Stimulated activated CD4-positive, alpha-beta T cell treated with anti-CD3 and anti-CD28 coated beads, Interleukin-15, amount 100 ng/mL, for 1 hour (primary cell): ENCODE measurements around the gene OR51V1.
"Not testable (repeated sequence)": the region's sequence is repeated elsewhere in the genome, so short reads cannot be mapped to it uniquely, and the experiment has no call there.

ENCODE experiments used
- DNase-seq, 2 donors: peaks; one replicate each; pipeline ENCODE4 v3.0.0-alpha.2; 2020; ENCODE audit warnings: low read depth in 1 of 2, low spot score in 1 of 2

The OR51V1 gene, protein sequence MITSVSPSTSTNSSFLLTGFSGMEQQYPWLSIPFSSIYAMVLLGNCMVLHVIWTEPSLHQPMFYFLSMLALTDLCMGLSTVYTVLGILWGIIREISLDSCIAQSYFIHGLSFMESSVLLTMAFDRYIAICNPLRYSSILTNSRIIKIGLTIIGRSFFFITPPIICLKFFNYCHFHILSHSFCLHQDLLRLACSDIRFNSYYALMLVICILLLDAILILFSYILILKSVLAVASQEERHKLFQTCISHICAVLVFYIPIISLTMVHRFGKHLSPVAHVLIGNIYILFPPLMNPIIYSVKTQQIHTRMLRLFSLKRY

DNA sequence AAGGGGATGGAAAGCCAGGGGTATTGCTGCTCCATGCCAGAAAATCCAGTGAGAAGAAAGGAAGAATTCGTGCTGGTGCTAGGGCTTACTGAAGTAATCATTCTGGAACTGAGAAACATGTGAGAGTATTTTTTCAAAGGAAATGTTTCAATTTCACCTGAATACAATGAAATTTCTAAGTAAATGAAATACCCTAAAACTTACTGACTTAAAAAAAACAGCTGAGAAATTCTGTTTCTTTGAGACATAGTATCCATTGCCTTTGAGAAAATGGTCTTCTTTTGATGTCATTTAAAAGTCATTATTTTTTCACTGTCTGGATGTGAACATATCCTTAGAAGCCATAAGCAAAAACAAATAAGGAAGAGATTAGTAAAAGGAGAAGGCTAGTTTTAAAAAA lies at the start of gene OR51V1:
Gene OR51V1 (minus strand): TSS at position 101 of the 400 bp plus-strand sequence. CDS start 0 bp downstream, at position 101.
- no peak for DNase-seq

DNA sequence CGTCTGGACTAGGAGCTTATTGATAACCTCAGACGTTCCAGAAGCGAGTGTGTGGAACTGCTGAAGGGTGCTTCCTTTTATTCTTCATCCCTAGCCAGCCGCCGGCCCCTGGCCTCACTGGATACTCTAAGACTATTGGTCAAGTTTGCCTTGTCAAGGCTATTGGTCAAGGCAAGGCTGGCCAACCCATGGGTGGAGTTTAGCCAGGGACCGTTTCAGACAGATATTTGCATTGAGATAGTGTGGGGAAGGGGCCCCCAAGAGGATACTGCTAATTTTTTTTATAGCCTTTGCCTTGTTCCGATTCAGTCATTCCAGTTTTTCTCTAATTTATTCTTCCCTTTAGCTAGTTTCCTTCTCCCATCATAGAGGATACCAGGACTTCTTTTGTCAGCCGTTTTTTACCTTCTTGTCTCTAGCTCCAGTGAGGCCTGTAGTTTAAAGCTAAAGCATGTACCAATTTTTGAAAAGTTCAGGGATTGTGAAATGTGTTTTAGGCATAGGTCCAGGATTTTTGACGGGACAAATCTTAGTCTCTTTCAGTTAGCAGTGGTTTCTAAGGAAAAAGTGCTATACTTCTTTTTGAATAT lies 49.4 kb upstream of the OR51V1 start, which contains the start of gene HBG1:
Gene HBG1 (minus strand): TSS at position 51 of the 590 bp plus-strand sequence. CDS start 53 bp downstream, outside the sequence.
- DNase-seq: not testable (repeated sequence)

DNA sequence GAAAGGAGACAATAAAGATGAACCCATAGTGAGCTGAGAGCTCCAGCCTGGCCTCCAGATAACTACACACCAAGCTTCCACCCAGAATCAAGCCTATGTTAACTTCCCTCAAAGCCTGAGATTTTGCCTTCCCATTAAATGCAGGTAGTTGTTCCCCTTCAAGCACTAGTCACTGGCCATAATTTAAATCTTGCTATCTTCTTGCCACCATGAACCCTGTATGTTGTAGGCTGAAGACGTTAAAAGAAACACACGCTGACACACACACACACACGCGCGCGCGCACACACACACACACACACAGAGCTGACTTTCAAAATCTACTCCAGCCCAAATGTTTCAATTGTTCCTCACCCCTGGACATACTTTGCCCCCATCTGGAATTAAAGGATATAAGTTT lies 48.0 kb upstream of the OR51V1 start:
- DNase-seq: not testable (repeated sequence)

DNA sequence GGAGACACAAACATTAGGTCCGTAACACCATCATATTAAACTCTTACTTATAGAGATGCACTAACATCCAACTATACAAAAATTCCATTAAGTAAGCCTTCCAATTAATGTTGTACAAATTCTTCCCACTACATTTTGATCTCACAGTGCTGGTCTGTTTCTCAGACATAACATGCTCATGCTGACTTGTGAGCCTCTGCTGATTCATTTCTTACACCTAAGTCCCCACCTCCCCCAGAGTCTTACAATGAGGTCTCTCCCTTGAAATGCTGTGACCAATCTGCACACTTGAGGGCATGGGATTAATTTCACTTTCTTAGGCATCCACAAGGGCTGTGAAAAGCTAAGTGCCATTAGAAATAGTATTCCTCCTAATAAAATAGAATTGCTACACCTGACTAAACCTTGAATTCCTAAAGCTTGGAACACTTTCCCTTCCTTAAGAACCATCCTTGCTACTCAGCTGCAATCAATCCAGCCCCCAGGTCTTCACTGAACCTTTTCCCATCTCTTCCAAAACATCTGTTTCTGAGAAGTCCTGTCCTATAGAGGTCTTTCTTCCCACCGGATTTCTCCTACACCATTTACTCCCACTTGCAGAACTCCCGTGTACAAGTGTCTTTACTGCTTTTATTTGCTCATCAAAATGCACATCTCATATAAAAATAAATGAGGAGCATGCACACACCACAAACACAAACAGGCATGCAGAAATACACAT lies 47.1 kb upstream of the OR51V1 start:
- no peak for DNase-seq

DNA sequence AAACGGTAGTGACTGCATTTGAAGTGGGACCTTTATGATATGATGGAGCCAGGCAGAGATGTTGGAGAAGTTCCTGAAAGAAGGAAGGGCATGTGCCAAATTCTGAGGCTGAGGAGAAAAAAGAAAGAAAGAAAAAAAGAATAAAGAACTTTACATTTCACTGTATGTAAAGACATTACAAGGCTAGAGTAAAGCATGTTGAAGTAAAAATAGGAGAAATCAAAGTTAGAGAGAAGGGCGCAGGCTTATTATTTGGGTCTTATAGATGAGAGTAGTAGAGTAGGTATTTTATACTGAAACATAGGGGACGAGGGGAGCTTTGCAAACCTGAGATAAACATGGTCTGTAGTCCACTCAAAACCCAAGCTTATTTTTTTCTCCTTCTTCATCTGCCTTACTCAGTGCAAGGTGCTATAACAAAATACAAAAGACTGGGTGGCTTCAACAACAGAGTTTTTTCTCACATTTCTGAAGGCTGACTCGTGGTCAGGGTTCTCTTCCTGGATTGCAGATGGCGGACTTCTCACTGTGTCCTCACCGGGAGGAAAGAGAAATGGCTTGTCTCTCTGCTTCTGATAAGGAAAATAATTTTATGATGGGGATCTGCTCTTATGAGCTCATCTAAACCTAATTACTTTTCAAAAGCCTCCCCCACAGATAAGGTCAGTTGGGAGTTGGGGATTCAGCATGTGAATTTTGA lies 46.4 kb upstream of the OR51V1 start:
- no peak for DNase-seq

DNA sequence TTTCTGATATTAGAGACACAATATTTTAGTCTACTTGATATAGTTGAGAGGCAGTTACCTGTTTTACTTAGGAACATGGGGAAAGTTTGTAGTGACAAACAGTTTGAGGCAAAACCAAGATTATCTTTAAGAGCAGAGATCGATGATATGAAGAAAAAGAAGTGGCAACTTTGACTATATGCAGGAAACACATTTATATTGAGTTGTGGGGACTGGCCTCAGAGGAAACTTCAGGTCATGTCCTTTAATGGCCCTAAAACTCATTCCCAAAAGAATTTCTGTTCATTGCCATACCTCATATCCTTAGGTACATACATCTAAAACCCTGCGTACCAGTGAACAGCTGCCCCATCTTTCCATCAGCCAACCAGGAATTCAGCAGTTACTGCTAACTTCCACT lies 44.7 kb upstream of the OR51V1 start:
- no peak for DNase-seq

DNA sequence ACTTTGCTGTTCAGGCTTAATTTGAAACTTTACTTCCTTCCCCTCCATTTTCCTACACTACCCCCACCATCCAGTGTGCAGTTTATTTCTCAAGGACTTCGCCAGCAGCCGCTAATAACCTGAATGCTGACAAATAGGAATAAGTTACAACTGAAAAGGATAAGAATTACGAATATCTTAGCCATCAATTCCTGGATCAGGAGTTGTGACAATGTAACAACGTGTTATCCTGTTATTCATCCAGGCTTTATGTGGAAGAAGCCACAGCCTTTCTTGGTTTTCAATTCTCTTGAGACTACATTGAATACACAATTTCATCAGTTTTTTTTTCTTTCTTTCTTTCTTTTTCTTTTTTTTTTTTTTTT lies 43.3 kb upstream of the OR51V1 start:
- no peak for DNase-seq

DNA sequence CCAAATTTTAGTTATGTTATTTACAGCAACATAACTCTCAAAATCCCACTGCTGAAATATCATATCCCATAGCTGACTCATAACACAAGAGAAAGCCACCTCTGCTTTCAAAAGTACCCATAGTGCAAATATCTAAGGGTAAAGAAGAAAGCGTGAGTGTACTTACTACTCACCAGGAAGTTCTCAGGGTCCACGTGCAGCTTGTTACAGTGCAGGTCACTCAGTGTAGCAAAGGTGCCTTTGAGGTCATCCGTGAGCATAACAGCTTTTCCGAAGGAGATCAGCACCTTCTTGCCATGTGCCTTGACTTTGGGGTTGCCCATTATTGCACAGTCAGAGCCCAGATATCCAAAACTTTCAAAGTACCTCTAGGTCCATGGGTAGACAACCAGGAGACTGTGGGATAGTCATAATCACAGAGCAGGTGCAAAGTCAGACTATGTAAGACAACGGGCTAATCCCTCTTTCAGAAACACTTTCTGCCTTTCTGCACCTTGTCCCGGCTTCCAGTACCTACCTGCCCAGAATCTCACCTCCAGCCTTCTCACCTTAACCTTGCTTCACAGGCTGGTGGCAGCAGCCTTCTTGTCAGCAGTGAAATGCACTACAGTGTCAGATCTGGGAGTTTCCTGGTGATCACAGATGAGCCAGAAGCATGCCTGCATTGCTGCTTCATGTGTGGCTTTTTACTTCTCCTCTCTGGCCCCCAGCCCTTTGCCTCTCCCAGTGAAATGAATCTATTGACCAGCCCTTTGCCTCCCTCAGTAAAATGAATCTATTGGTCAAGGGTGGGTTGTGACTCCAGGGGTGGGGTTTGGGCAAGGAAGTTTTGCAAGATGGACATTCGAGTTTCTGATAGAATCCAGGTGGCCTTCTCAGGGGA lies 42.7 kb upstream of the OR51V1 start:
- no peak for DNase-seq

DNA sequence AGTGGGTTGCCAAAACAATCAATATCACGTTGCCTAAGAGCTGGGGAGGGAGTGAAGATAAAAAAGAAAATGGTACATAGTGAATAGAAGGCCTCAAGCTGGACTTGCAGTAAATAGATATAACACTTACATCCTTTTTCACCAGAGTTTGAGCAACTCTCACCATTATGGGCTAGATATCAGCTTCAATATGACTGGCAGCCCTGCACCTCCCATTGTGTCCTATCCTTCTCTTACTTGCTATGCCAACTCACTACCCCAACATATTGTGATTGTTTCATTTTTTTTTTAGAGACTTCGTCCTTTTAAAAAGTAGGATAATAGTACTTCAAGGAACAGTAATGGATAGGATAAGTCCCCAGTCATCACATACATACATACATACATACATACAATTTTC lies 41.7 kb upstream of the OR51V1 start:
- DNase-seq: no peak

DNA sequence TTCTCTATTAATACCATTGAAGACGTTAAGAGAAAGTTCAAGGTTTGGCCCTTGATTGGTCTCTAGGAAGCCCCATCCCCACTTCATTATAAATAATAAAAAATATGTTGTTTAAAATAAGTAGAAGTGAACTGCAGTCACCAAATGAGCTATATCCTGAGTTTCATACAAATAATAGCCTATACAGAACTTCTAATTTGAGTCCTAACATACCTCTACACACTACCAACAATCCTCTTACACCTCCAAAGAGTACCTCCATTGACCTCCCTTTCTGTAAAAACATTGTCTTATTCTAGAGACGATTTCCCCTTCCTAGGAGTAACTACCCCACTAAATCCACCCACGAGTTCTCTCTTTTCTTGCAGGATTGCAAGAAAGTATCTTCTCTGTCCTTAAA lies 41.0 kb upstream of the OR51V1 start:
- no peak for DNase-seq

DNA sequence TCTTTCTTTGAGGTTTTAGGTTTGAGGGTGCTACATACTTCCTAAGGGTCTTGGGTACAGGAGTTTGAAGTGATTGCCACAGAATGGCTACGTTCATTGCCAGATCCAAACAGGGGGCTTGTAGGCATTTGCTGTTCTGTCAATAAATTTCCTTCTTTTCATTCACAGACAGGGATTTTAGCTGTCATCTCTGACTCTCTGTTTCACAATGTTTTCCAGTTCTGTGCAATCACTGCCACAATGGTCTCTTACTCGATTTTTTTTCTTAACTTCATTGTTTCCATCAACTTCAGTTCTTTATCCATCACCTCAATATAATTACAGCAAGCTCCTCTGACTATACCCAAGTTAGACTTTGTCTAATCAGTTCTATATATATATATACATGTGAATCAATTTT lies 40.0 kb upstream of the OR51V1 start:
- no peak for DNase-seq

DNA sequence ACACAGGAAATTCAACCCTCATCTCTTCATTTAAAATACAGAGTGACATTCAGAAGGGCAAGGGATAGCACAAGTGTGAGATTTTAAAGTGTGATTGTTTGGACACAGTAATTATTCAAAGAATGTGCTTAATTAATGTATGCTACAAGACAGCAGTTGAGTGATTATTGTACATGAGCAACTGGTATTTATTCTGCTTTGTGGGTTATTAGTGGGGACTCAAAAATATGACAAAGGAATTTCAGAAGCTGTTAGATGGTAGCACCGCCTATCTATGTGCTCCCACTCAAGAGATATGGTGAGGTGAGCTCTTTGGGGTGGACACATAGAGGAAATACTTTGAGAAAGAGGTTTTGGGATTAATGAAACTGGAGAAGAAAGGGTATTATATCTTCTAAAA lies 39.6 kb upstream of the OR51V1 start:
- DNase-seq: no peak

DNA sequence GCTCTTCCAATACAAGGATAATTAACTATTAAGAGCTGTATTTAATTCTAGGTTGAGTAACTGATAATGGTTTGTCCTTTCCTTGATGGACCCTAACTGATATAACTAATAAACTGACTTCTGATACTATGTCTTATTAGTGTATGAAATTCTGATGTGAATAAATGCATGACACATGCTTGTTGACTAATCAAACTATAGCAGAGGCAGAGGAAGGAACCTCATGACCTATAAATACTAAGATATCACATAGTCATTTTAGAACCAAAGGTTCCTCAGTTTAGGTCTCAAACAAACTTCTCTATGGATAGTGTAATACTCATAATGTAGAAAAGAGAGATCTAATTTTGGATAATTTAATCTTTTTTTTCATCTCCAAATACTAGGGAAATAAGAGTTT lies 38.6 kb upstream of the OR51V1 start:
- DNase-seq: no peak

DNA sequence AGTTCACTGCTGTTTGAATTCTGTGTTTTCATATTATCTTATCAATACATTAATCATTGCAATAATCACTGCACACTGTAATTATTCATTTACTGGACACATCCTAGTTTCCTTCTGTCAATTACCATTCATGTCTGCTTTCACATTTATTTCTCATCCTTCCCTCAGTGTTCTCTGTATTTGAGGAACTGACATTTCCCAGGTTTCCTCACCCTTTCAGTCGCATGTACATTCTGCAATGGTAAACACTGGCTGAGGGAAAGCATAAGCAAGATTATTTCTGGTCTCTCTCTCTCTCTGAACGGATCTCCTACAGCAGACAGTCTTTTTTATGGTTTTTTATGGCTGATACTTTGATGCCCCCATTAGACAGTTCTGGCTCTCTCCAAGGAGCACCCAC lies 38.0 kb upstream of the OR51V1 start:
- no peak for DNase-seq

DNA sequence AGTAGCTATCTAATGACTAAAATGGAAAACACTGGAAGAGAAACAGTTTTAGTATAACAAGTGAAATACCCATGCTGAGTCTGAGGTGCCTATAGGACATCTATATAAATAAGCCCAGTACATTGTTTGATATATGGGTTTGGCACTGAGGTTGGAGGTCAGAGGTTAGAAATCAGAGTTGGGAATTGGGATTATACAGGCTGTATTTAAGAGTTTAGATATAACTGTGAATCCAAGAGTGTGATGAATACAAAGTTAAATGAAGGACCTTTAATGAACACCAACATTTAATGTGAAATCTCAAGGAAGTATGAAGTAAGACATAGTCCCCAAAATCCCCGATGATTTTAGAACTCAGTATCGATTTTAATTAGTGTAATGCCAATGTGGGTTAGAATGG lies 36.9 kb upstream of the OR51V1 start:
- no peak for DNase-seq

DNA sequence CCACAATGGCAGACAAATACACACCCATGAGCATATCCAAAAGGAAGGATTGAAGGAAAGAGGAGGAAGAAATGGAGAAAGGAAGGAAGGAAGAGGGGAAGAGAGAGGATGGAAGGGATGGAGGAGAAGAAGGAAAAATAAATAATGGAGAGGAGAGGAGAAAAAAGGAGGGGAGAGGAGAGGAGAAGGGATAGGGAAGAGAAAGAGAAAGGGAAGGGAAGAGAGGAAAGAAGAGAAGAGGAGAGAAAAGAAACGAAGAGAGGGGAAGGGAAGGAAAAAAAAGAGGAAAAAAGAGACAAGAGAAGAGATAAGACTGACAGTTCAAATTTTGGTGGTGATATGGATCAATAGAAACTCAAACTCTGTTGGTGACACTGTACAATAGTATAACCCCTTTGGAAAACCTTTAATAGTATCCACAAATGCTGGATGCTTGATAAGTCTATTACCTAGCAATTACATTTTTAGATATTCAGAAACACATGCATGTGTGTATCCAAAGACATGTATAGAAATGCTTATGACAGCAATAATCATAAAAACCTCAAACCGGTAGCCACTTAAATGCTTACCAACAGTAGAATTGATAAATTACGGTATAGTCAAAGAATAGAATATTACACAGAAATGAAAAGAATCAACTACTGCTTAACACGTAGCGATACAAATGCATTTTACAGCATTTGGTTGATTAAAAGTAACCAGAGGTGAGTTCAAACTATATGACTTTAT lies 35.0 kb upstream of the OR51V1 start:
- DNase-seq: no peak

DNA sequence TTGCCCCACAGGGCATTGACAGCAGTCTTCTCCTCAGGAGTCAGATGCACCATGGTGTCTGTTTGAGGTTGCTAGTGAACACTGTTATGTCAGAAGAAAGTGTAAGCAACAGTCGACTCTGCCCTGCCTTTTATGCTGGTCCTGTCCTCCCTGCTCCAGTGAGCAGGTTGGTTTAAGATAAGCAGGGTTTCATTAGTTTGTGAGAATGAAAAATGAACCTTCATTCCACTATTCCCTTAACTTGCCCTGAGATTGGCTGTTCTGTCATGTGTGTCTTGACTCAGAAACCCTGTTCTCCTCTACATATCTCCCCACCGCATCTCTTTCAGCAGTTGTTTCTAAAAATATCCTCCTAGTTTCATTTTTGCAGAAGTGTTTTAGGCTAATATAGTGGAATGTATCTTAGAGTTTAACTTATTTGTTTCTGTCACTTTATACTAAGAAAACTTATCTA lies 33.9 kb upstream of the OR51V1 start, which contains the start of gene HBD:
Gene HBD (minus strand): TSS at position 103 of the 454 bp plus-strand sequence. CDS start 50 bp downstream, at position 53.
- DNase-seq: no peak

DNA sequence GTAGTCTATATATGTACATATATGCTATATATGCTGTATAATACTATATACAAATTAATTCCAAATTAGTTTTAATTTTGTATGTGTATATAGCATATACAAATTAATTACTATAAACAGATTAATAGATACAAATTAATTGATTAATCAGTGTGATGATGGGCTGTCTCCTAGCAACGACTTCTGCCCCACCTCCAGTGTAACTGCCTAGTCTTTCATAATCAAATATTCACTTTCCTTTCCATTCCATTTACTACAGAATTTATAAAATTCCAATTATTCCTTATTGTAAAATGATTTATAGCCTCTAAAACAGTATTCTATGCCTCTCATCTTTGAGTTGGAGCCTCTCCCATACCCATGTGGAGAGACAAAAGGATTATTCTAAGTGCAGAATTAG lies 32.8 kb upstream of the OR51V1 start:
- no peak for DNase-seq

DNA sequence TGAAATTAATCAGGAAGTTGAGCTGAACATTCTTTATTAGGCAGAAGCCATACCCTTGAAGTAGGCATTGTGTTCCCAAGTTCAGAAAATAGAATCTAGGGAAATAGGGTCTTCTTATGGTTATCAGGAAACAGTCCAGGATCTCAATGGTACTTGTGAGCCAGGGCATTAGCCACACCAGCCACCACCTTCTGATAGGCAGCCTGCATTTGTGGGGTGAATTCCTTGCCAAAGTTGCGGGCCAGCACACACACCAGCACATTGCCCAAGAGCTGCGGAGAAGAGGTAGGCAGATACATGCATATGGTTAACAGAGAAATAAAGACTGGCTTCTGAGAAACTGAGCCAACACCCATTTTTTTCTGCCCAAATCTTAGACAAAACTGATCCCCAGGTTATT lies 32.3 kb upstream of the OR51V1 start:
- DNase-seq: no peak

DNA sequence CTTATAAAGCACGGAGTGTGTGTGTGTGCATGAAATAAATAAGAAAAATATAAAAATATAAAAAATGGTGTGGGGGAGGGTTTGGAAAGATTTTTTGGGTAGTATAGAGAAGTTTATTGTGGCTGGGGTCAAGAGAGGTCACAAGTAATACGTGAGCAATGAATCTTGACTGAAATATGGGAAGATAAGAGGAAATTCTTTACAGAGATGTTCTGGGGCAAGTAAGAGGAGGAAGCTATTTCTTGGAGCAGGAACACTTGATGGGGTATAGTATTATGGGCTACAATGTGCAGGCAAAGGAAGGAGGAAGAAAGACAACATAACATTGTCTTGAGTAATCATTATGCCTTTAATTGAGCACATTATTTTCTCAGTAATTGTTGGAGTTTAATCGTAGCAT lies 31.7 kb upstream of the OR51V1 start:
- no peak for DNase-seq
